ENCODE results near the gene ADGRL3.

DNA sequence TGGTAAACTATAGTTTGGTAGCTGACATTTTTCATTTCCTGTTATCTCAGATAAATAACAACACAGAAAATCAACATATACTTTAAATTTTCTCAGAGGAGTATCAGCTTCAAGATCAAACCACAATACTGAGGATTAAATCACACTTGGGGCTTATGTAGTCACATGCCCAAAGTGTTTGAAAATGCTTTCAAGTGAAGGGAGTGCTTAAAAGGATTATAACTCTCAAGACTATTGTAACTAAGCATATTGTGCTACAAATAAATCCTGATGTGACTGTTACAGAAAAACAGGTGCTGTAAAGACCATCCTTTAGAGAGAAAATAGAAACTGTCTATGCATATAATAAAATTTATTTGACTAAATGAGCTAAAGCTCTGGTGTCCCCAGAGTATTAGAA, 887.6 kb downstream of the ADGRL3 start:
- TF ChIP-seq, protein P1, sequence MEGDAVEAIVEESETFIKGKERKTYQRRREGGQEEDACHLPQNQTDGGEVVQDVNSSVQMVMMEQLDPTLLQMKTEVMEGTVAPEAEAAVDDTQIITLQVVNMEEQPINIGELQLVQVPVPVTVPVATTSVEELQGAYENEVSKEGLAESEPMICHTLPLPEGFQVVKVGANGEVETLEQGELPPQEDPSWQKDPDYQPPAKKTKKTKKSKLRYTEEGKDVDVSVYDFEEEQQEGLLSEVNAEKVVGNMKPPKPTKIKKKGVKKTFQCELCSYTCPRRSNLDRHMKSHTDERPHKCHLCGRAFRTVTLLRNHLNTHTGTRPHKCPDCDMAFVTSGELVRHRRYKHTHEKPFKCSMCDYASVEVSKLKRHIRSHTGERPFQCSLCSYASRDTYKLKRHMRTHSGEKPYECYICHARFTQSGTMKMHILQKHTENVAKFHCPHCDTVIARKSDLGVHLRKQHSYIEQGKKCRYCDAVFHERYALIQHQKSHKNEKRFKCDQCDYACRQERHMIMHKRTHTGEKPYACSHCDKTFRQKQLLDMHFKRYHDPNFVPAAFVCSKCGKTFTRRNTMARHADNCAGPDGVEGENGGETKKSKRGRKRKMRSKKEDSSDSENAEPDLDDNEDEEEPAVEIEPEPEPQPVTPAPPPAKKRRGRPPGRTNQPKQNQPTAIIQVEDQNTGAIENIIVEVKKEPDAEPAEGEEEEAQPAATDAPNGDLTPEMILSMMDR (IDR thresholded peaks at IDR 0.05; ENCODE audit: low read length), result no peak
- TF ChIP-seq EZH2 (IDR thresholded peaks at IDR 0.05; ENCODE audit: borderline replicate concordance, low read length), result no peak

Data from OCI-LY1 (cell line).